IMR-90 (cell line): ENCODE results near the gene GZMM. TPM values are rescaled to one million over a fixed set of nuclear protein-coding genes. Genes with fewer than 3 reads are reported as not detected.

Source experiments
- ATAC-seq: fragments of 200-7000 bp; cut with Tn5 transposase; 2 replicates; pipeline ENCODE4 v1.9.1; 2020; ENCODE audit warnings: low read depth, mild to moderate bottlenecking, moderate library complexity
- BruUV-seq: library from RNA; stranded (reverse); fragments of 400-500 nt; replicated peaks from 2 replicates; lab custom pipeline; 2021; lab: Mats Ljungman, UMichigan
- CTCF ChIA-PET: fragments of 300-600 bp; formaldehyde crosslinking; extraction: SDS; loops from one replicate; lab custom pipeline; 2021; ENCODE audit warnings: antibody characterized with exemption; lab: Yijun Ruan, JAX
- POLR2A ChIA-PET: fragments of 300-600 bp; sonication (Branson Sonifier 250); formaldehyde crosslinking; loops from one replicate; lab custom pipeline; 2022; ENCODE audit warnings: antibody characterized with exemption; ENCODE audit not compliant: unreplicated experiment; lab: Charles Lee
- DNase-seq: peaks from one replicate; pipeline ENCODE4 v3.0.0; 2013
- H2AFZ ChIP-seq: replicated peaks from 2 replicates; pipeline ENCODE3; 2013; ENCODE audit warnings: low read length, mild to moderate bottlenecking; ENCODE audit not compliant: poor library complexity
- H2AK5ac ChIP-seq: 2 replicates; pipeline ENCODE4 v1.6.1; 2013; ENCODE audit warnings: low read depth, low read length, inconsistent platforms
- H2AK9ac ChIP-seq: replicated peaks from 2 replicates; pipeline ENCODE3; 2013; ENCODE audit warnings: mild to moderate bottlenecking, low read depth, low read length, moderate library complexity; ENCODE audit not compliant: poor library complexity
- H2BK120ac ChIP-seq: 2 replicates; pipeline ENCODE4 v1.6.1; 2013; ENCODE audit warnings: low read depth, low read length, inconsistent platforms
- H2BK15ac ChIP-seq: 3 replicates; pipeline ENCODE4 v1.6.1; 2013; ENCODE audit warnings: low read depth, low read length, inconsistent platforms
- H2BK20ac ChIP-seq: 2 replicates; pipeline ENCODE4 v1.6.1; 2013; ENCODE audit warnings: low read depth, mild to moderate bottlenecking, inconsistent platforms, low read length, moderate library complexity
- H2BK5ac ChIP-seq: 2 replicates; pipeline ENCODE4 v1.6.1; 2013; ENCODE audit warnings: mild to moderate bottlenecking, low read depth, low read length, inconsistent platforms; ENCODE audit not compliant: poor library complexity, severe bottlenecking
- H3K14ac ChIP-seq: replicated peaks from 2 replicates; pipeline ENCODE4 v1.6.1; 2013; ENCODE audit warnings: low read depth, low read length, inconsistent platforms
- H3K18ac ChIP-seq: 2 replicates; pipeline ENCODE4 v1.6.1; 2013; ENCODE audit warnings: low read depth, low read length, control low read depth
- H3K23ac ChIP-seq: 2 replicates; pipeline ENCODE4 v1.6.1; 2013; ENCODE audit warnings: low read depth, low read length, inconsistent platforms
- H3K27ac ChIP-seq: 2 replicates; pipeline ENCODE4 v1.5.1; 2013; ENCODE audit warnings: mild to moderate bottlenecking, control low read depth, low read length; ENCODE audit not compliant: insufficient read depth
- H3K27me3 ChIP-seq: 2 replicates; pipeline ENCODE4 v1.6.1; 2013; ENCODE audit warnings: low read length; ENCODE audit not compliant: control insufficient read depth, insufficient read depth
- H3K36me3 ChIP-seq: 2 replicates; pipeline ENCODE4 v1.6.1; 2013; ENCODE audit warnings: low read length, mixed read lengths; ENCODE audit not compliant: control insufficient read depth, insufficient read depth
- H3K4ac ChIP-seq: 2 replicates; pipeline ENCODE4 v1.6.1; 2013; ENCODE audit warnings: low read depth, low read length, inconsistent platforms
- H3K4me1 ChIP-seq: 2 replicates; pipeline ENCODE4 v1.6.1; 2013; ENCODE audit warnings: low read length, mixed read lengths; ENCODE audit not compliant: control insufficient read depth, insufficient read depth
- H3K4me2 ChIP-seq: 2 replicates; pipeline ENCODE4 v1.6.1; 2013; ENCODE audit warnings: low read depth, mild to moderate bottlenecking, control low read depth, low read length, moderate library complexity
- H3K4me3 ChIP-seq: 2 replicates; pipeline ENCODE4 v1.5.1; 2013; ENCODE audit warnings: low read depth, mild to moderate bottlenecking, control low read depth, low read length, moderate library complexity; ENCODE audit not compliant: insufficient read depth
- H3K56ac ChIP-seq: 2 replicates; pipeline ENCODE4 v1.6.1; 2013; ENCODE audit warnings: low read length, inconsistent platforms; ENCODE audit not compliant: insufficient read depth; ENCODE audit errors: extremely low read depth
- H3K79me1 ChIP-seq, 2 experiments: 2 replicates each; pipeline ENCODE4 v1.6.1; 2013; ENCODE audit warnings: low read length in 2 of 2, inconsistent platforms in 1 of 2, low read depth in 1 of 2
- H3K9ac ChIP-seq: 2 replicates; pipeline ENCODE4 v1.6.1; 2013; ENCODE audit warnings: low read depth, low read length, control low read depth
- H3K9me1 ChIP-seq: 2 replicates; pipeline ENCODE4 v1.6.1; 2013; ENCODE audit warnings: low read length, inconsistent platforms; ENCODE audit not compliant: insufficient read depth
- H3K9me3 ChIP-seq: 2 replicates; pipeline ENCODE4 v1.6.1; 2013; ENCODE audit warnings: low read length; ENCODE audit not compliant: control insufficient read depth, insufficient read depth
- H4K20me1 ChIP-seq: 2 replicates; pipeline ENCODE4 v1.6.1; 2013; ENCODE audit warnings: low read length, inconsistent platforms; ENCODE audit not compliant: insufficient read depth
- H4K5ac ChIP-seq: 2 replicates; pipeline ENCODE4 v1.6.1; 2013; ENCODE audit warnings: mild to moderate bottlenecking, low read depth, low read length, control low read depth
- H4K8ac ChIP-seq, 2 experiments: 2 replicates each; pipeline ENCODE4 v1.6.1; 2013; ENCODE audit warnings: low read depth in 2 of 2, low read length in 2 of 2, control low read depth in 1 of 2, inconsistent platforms in 1 of 2
- H4K91ac ChIP-seq: 2 replicates; pipeline ENCODE4 v1.6.1; 2013; ENCODE audit warnings: low read depth, low read length, inconsistent platforms; ENCODE audit not compliant: insufficient read depth
- BHLHE40 ChIP-seq: fragments of 150-350 bp; IDR thresholded peaks from 2 replicates; pipeline ENCODE4 v1.6.1; 2016; ENCODE audit warnings: mild to moderate bottlenecking, low read depth, low read length
- CEBPB ChIP-seq: IDR thresholded peaks from 2 replicates; pipeline ENCODE4 v1.6.1; 2012; ENCODE audit warnings: low read depth, low read length, improper control_type of control experiment
- CHD1 ChIP-seq: IDR thresholded peaks from 2 replicates; pipeline ENCODE4 v1.6.1; 2012; ENCODE audit warnings: low read depth, low read length, improper control_type of control experiment
- CTCF ChIP-seq: conservative IDR thresholded peaks from 2 replicates; pipeline ENCODE4 v1.5.1; 2012; ENCODE audit warnings: mild to moderate bottlenecking, low read depth, low read length, improper control_type of control experiment
- ELK1 ChIP-seq: fragments of 150-350 bp; IDR thresholded peaks from 2 replicates; pipeline ENCODE4 v1.6.1; 2016; ENCODE audit warnings: low read depth, mild to moderate bottlenecking, low read length, moderate library complexity, borderline replicate concordance
- FOS ChIP-seq: fragments of 150-350 bp; IDR thresholded peaks from 2 replicates; pipeline ENCODE4 v1.6.1; 2016; ENCODE audit warnings: low read depth, low read length
- MAZ ChIP-seq: IDR thresholded peaks from 2 replicates; pipeline ENCODE4 v1.6.1; 2012; ENCODE audit warnings: low read depth, mild to moderate bottlenecking, low read length, improper control_type of control experiment, moderate library complexity, borderline replicate concordance
- MXI1 ChIP-seq: IDR thresholded peaks from 2 replicates; pipeline ENCODE4 v1.6.1; 2012; ENCODE audit warnings: low read depth, mild to moderate bottlenecking, low read length, moderate library complexity, borderline replicate concordance
- NFE2L2 ChIP-seq: fragments of 150-350 bp; IDR thresholded peaks from 2 replicates; pipeline ENCODE4 v1.6.1; 2016; ENCODE audit warnings: low read depth, mild to moderate bottlenecking, low read length
- POLR2A ChIP-seq: IDR thresholded peaks from 2 replicates; pipeline ENCODE4 v1.6.1; 2012; ENCODE audit warnings: mild to moderate bottlenecking, low read depth, low read length
- RAD21 ChIP-seq: IDR thresholded peaks from 2 replicates; pipeline ENCODE4 v1.6.1; 2012; ENCODE audit warnings: low read length, improper control_type of control experiment
- RCOR1 ChIP-seq: IDR thresholded peaks from 2 replicates; pipeline ENCODE4 v1.6.1; 2012; ENCODE audit warnings: mild to moderate bottlenecking, low read length, improper control_type of control experiment; ENCODE audit not compliant: insufficient replicate concordance
- RFX5 ChIP-seq: IDR thresholded peaks from 2 replicates; pipeline ENCODE4 v1.8.0; 2012; ENCODE audit warnings: low read depth, mild to moderate bottlenecking, low read length, moderate library complexity
- SMC3 ChIP-seq: fragments of 150-350 bp; IDR thresholded peaks from 2 replicates; pipeline ENCODE4 v1.6.1; 2016; ENCODE audit warnings: low read depth, mild to moderate bottlenecking, antibody characterized with exemption, low read length, moderate library complexity
- USF2 ChIP-seq: fragments of 150-350 bp; IDR thresholded peaks from 2 replicates; pipeline ENCODE4 v1.6.1; 2017; ENCODE audit warnings: mild to moderate bottlenecking, antibody characterized with exemption, low read length, low read depth
- WGBS, 2 experiments: methylation state at CpG; one replicate each; pipeline versions ENCODE4 v1.1.5 to v1.1.7; 2013; ENCODE audit warnings: missing lambda C conversion rate in 2 of 2; ENCODE audit not compliant: insufficient read length in 1 of 2; ENCODE audit errors: extremely low coverage in 2 of 2; 5-methylcytosine and 5-hydroxymethylcytosine counted together
- dilution Hi-C: fragments of 300-500 bp; cut with HindIII; formaldehyde crosslinking; loops from one replicate; pipeline ENCODE4 v1.14.3; 2018; ENCODE audit warnings: low sequenced_read_pairs; ENCODE audit not compliant: unreplicated experiment
- in situ Hi-C: fragments of 300-500 bp; cut with MboI; formaldehyde crosslinking; loops from 3 replicates; pipeline ENCODE4 v1.14.3; 2019; ENCODE audit warnings: low sequenced_read_pairs, inconsistent platforms, mixed read lengths
- intact Hi-C: fragments of 100-400 bp; cut with micrococcal nuclease; formaldehyde crosslinking; loops from 2 replicates; pipeline ENCODE4 v1.10.0; 2022
- polyA plus RNA-seq, 3 experiments: library from polyadenylated mRNA; depleted of rRNA; stranded (reverse); fragments of >200 nt; gene quantifications; 2 replicates each; pipeline ENCODE4 v1.2.3, GENCODE V29; 2012; ENCODE audit warnings: low replicate concordance in 1 of 3
- total RNA-seq: library from RNA; depleted of rRNA; stranded (reverse); fragments of >200 nt; gene quantifications from 2 replicates; pipeline ENCODE4 v1.2.3, GENCODE V29; 2012

GZMM gene
- total and polyA plus RNA-seq, 2 of the 4 experiments (the other 2 are of a cell fraction): 0.24 TPM; not detected in 1

- Histone ChIP-seq H3K23ac (no peak overlapping the region), H2AFZ (peak overlapping the region; percentile 91), H2BK120ac (peak overlapping the region; percentile 23; the same call in 1 of the 2 replicates), H3K4me2 (peak overlapping the region; percentile 5; the same call in 1 of the 2 replicates), H3K14ac (no peak overlapping the region), H2BK15ac (no peak overlapping the region), H3K9me1 (no peaks in the 10 kb centered on the region), H2AK9ac (peak overlapping the region; percentile 1), H2BK20ac (no peak overlapping the region), H3K4ac (peak overlapping the region; percentile 36), H4K5ac (peak overlapping the region; percentile 68), H3K79me1 (no peaks in the 10 kb centered on the region), H3K9ac (peak overlapping the region; percentile 36; the same call in 1 of the 2 replicates), H4K20me1 (no peaks in the 10 kb centered on the region), H3K27me3 (peaks cover 9% of the 10 kb centered on the region), H3K27ac (peak overlapping the region; percentile 65), H2BK5ac (no peak overlapping the region), H3K4me3 (no peak overlapping the region), H3K9me3 (peaks cover 4% of the 10 kb centered on the region), H3K4me1 (peaks cover 10% of the 10 kb centered on the region), H4K91ac (no peak overlapping the region; the same call in 1 of the 2 replicates), H3K18ac (peak overlapping the region; percentile 47; the same call in 1 of the 2 replicates), H3K56ac (no peak overlapping the region), H2AK5ac (peak overlapping the region; percentile 59), H4K8ac (peak overlapping the region; percentile 16 to 64; a peak in 2 of 4 replicates), H3K36me3 (peaks cover 4% of the 10 kb centered on the region; the same call in 1 of the 2 replicates)
- POLR2A ChIA-PET: interaction anchor here (0.7 kb wide), 1 partner anchor 252 kb away, joined by 6 read pairs; no protein-coding TSS in a partner anchor
- in situ Hi-C loops: no loop called here
- CTCF ChIA-PET: interaction anchor here (0.8 to 0.9 kb wide), 2 partner anchors 9 to 13 kb away, joined by 3 read pairs; no protein-coding TSS in a partner anchor
- ATAC-seq (peak; percentile 63), DNase-seq (peak; percentile 49)
- dilution Hi-C loops: no loop called here
- intact Hi-C loops: no loop called here
- BruUV-seq: no TSS peak
- WGBS, 2 experiments: 59% methylated on average over 18 of the region's 29 CpGs; no CpG with 5 or more reads in 1 of the 2 experiments
- TF ChIP-seq RAD21 (no peak), MXI1 (no peak), CHD1 (no peak), RCOR1 (no peak), MAZ (no peak), POLR2A (no peak), BHLHE40 (no peak), USF2 (no peak), FOS (no peak), NFE2L2 (no peak), ELK1 (no peak), CTCF (no peak), RFX5 (no peak), CEBPB (no peak), SMC3 (no peak)
Measured at GRCh38 chr19:524062-524674, 19.7 kb upstream of the GZMM start.
